ENCODE data around the gene CHERP.

DNA sequence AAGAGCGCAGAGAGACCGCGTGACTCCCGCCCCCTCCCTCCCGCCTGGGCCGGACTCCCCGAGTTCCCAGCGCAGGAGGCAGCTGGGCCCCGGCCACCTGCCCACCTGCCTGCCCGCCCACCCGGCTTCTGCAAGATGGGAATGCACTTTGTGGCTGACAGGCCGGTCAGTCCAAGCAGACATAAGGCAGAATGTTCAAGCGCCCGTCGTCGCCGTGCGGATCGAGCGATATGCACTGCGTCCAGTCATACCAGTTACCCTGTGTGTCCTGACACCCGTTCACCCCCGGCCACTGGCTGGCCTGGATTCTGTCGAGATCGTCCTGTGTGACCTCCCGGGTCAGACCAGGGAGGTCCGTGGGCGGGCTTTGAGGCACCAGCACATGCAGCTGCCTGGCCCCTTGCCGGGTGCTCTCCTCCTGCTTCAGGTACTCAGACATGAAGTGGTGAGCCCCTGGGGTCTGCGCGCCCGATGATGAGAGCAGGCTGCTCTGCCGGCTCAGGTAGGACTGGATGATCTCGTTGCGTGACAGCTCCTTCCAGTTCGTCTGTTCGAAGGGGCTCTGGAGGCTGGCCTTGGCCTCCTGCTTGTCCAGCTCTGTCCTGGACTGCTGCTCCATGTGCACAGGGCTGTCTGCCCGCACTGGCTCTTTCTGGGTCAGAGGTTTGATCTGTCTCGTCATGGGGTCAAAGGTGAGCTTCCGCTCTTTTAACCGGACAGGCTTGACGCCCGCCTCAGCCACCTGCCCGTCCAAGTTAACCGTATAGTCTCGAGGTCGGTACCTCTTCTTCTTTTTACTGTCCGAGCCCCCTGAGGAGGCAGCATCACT is 33.8 kb upstream of the CHERP start:
- TF ChIP-seq, protein P1, sequence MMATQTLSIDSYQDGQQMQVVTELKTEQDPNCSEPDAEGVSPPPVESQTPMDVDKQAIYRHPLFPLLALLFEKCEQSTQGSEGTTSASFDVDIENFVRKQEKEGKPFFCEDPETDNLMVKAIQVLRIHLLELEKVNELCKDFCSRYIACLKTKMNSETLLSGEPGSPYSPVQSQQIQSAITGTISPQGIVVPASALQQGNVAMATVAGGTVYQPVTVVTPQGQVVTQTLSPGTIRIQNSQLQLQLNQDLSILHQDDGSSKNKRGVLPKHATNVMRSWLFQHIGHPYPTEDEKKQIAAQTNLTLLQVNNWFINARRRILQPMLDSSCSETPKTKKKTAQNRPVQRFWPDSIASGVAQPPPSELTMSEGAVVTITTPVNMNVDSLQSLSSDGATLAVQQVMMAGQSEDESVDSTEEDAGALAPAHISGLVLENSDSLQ (IDR thresholded peaks at IDR 0.05): no peak
- TF ChIP-seq BHLHE40 (IDR thresholded peaks at IDR 0.05; ENCODE audit: borderline replicate concordance): no peak
- TF ChIP-seq FOXA1 (IDR thresholded peaks at IDR 0.05): no peak
- TF ChIP-seq FOXM1 (IDR thresholded peaks at IDR 0.05; ENCODE audit: borderline replicate concordance): no peak
- TF ChIP-seq SP1 (IDR thresholded peaks at IDR 0.05): no peak
- no peak for TF ChIP-seq SUZ12 (IDR thresholded peaks at IDR 0.05)
- no peak for TF ChIP-seq ARNT (IDR thresholded peaks at IDR 0.05)
- TF ChIP-seq HDGF (IDR thresholded peaks at IDR 0.05; ENCODE audit: borderline replicate concordance): no peak
